ENCODE data around the gene PRDM7. TPM values are rescaled to one million over a fixed set of nuclear protein-coding genes. Genes with fewer than 3 reads are reported as not detected.
A peak's percentile ranks its signal among the peaks of the same experiment; 100 is the strongest.

The PRDM7 gene
- total and polyA plus RNA-seq, 9 of the 15 experiments (the other 6 are each of a cell fraction or from before 2014, with no cell fraction given): not detected

- Histone ChIP-seq H3K27ac (ENCODE audit: extremely low read depth, low read depth, low read length) (no peak overlapping the region), H3K4me3 (no peak overlapping the region), H3K79me2 (ENCODE audit: control insufficient read depth, insufficient read depth, low read length) (no peaks in the 10 kb centered on the region; the same call in 2 of the 3 replicates), H3K9ac (ENCODE audit: insufficient read depth in 1 of 2, low read depth in 2 of 2, low read length in 2 of 2) (peak overlapping the region in 1 of 2 experiments; percentile 64; a peak in 2 of 4 replicates), H3K9me1 (ENCODE audit: control insufficient read depth, insufficient read depth, low read length) (no peaks in the 10 kb centered on the region), H3K27me3 (ENCODE audit: control insufficient read depth in 2 of 2, insufficient read depth in 2 of 2, low read length in 2 of 2) (no peaks in the 10 kb centered on the region), H3K36me3 (ENCODE audit: control insufficient read depth, insufficient read depth, low read length) (peaks cover 34% of the 10 kb centered on the region; the same call in 2 of the 3 replicates), H3K4me2 (ENCODE audit: insufficient read depth, low read length) (no peak overlapping the region), H4K20me1 (replicated peaks; ENCODE audit: control insufficient read depth, insufficient read depth, low read length) (no peaks in the 10 kb centered on the region), H2AFZ (ENCODE audit: low read depth, low read length) (no peak overlapping the region), H3K9me3 (replicated peaks; ENCODE audit: control insufficient read depth, insufficient read depth, low read depth, low read length) (no peaks in the 10 kb centered on the region), H3K4me1 (replicated peaks in 1 of 2; ENCODE audit: control insufficient read depth in 2 of 2, insufficient read depth in 2 of 2, low read length in 2 of 2) (peaks cover 18 to 49% of the 10 kb centered on the region in 2 experiments; a peak in 3 of 5 replicates)
- in situ Hi-C loops (cut with MboI): no loop called here
- POLR2A ChIA-PET: interaction anchor here (0.5 to 1.2 kb wide), 2 partner anchors 97 to 123 kb away, joined by 3 read pairs; no protein-coding TSS in a partner anchor
- 32% methylated on average over 7 of the region's 7 CpGs for WGBS (ENCODE audit: insufficient coverage, low coverage, missing lambda C conversion rate)
- intact Hi-C loops (cut with micrococcal nuclease): no loop called here
- BruUV-seq (replicated peaks): TSS peak; percentile 41
- FAIRE-seq: peak; percentile 57
- CTCF ChIA-PET (ENCODE audit: low intra/inter-chr PET ratio): no interaction called here
- ATAC-seq: peak; percentile 10
- peak; percentile 37 to 46 (median 41) for DNase-seq (ENCODE audit: extremely low read depth in 1 of 4, low spot score in 3 of 4)
- peak; percentile 51 to 95 for TF ChIP-seq FOXA3 (CRISPR knock-in tag; conservative IDR thresholded peaks at IDR 0.05 in 1 of 2, IDR thresholded peaks at IDR 0.05 in 1 of 2)
- TF ChIP-seq FOSL1 (tag; conservative IDR thresholded peaks at IDR 0.05): peak; percentile 83
- 0 out of 2 replicates have a peak, but pooled peaks have one; percentile 28 for TF ChIP-seq CTBP1 (IDR thresholded peaks at IDR 0.05; ENCODE audit: borderline replicate concordance)
- TF ChIP-seq BACH1 (tag; IDR thresholded peaks at IDR 0.05): no peak
- TF ChIP-seq ZBTB1 (CRISPR knock-in tag; IDR thresholded peaks at IDR 0.05; ENCODE audit: borderline replicate concordance, low read depth): peak; percentile 31; the same call in 1 of the 2 replicates
- peak; percentile 67; the same call in 1 of the 2 replicates for TF ChIP-seq JUND (IDR thresholded peaks at IDR 0.05; ENCODE audit: borderline replicate concordance, low read depth, low read length)
- TF ChIP-seq JUND (tag; IDR thresholded peaks at IDR 0.05; ENCODE audit: borderline replicate concordance, low read depth, low read length): peak; percentile 36; the same call in 1 of the 3 replicates
- TF ChIP-seq ARID1B (IDR thresholded peaks at IDR 0.05): peak; percentile 24; the same call in 1 of the 2 replicates
- TF ChIP-seq, protein P1, sequence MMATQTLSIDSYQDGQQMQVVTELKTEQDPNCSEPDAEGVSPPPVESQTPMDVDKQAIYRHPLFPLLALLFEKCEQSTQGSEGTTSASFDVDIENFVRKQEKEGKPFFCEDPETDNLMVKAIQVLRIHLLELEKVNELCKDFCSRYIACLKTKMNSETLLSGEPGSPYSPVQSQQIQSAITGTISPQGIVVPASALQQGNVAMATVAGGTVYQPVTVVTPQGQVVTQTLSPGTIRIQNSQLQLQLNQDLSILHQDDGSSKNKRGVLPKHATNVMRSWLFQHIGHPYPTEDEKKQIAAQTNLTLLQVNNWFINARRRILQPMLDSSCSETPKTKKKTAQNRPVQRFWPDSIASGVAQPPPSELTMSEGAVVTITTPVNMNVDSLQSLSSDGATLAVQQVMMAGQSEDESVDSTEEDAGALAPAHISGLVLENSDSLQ (IDR thresholded peaks at IDR 0.05): peak; percentile 67
- no peak for TF ChIP-seq FOXP4 (CRISPR knock-in tag; IDR thresholded peaks at IDR 0.05; ENCODE audit: borderline replicate concordance)
- TF ChIP-seq ZFX (CRISPR knock-in tag; IDR thresholded peaks at IDR 0.05): 0 out of 2 replicates have a peak, but pooled peaks have one; percentile 26
- TF ChIP-seq, protein P2, sequence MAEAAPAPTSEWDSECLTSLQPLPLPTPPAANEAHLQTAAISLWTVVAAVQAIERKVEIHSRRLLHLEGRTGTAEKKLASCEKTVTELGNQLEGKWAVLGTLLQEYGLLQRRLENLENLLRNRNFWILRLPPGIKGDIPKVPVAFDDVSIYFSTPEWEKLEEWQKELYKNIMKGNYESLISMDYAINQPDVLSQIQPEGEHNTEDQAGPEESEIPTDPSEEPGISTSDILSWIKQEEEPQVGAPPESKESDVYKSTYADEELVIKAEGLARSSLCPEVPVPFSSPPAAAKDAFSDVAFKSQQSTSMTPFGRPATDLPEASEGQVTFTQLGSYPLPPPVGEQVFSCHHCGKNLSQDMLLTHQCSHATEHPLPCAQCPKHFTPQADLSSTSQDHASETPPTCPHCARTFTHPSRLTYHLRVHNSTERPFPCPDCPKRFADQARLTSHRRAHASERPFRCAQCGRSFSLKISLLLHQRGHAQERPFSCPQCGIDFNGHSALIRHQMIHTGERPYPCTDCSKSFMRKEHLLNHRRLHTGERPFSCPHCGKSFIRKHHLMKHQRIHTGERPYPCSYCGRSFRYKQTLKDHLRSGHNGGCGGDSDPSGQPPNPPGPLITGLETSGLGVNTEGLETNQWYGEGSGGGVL (CRISPR knock-in tag; IDR thresholded peaks at IDR 0.05): no peak
- TF ChIP-seq JUN (IDR thresholded peaks at IDR 0.05; ENCODE audit: borderline replicate concordance, low read depth, low read length): 0 out of 2 replicates have a peak, but pooled peaks have one; percentile 39
- TF ChIP-seq JUN (CRISPR knock-in tag; IDR thresholded peaks at IDR 0.05; ENCODE audit: borderline replicate concordance): no peak
- no peak for TF ChIP-seq FIP1L1 (IDR thresholded peaks at IDR 0.05; ENCODE audit: low read depth, low read length, poor library complexity, severe bottlenecking)
Measured at GRCh38 chr16:90044111-90044551, 33.0 kb downstream of the PRDM7 start.

Measured in K562 (cell line).